Loucy (cell line): ENCODE data around the gene SPINT3.

ENCODE experiments used
- H2AFZ ChIP-seq: fragments of 200-600 bp; sonication (generic); 2 replicates; pipeline ENCODE4 v1.6.0; 2016; ENCODE audit warnings: antibody characterized with exemption, mild to moderate bottlenecking, low read length, moderate library complexity
- H3F3A ChIP-seq: fragments of 200-600 bp; 2 replicates; pipeline ENCODE4 v1.6.0; 2016; ENCODE audit warnings: antibody characterized with exemption, low read depth, mild to moderate bottlenecking
- H3K27me3 ChIP-seq: fragments of 200-600 bp; sonication (generic); 2 replicates; pipeline ENCODE4 v1.6.1; 2014; ENCODE audit warnings: low read length, mild to moderate bottlenecking; ENCODE audit not compliant: insufficient read depth, poor library complexity, severe bottlenecking
- H3K36me3 ChIP-seq: fragments of 200-600 bp; sonication (generic); 2 replicates; pipeline ENCODE4 v1.6.1; 2016; ENCODE audit warnings: low read length; ENCODE audit not compliant: insufficient read depth
- H3K4me1 ChIP-seq: fragments of 200-600 bp; sonication (generic); 2 replicates; pipeline ENCODE4 v1.5.1; 2014; ENCODE audit warnings: low read length, mild to moderate bottlenecking; ENCODE audit not compliant: insufficient read depth, poor library complexity, severe bottlenecking
- H3K4me2 ChIP-seq: fragments of 200-600 bp; sonication (generic); 2 replicates; pipeline ENCODE4 v1.6.0; 2014; ENCODE audit warnings: antibody characterized with exemption, low read length, low read depth, mild to moderate bottlenecking; ENCODE audit not compliant: poor library complexity, severe bottlenecking
- H3K4me3 ChIP-seq: fragments of 200-600 bp; sonication (generic); 2 replicates; pipeline ENCODE4 v1.5.1; 2014; ENCODE audit warnings: low read length, mild to moderate bottlenecking, mixed read lengths; ENCODE audit not compliant: poor library complexity, severe bottlenecking
- H3K79me2 ChIP-seq: fragments of 200-600 bp; sonication (generic); 2 replicates; pipeline ENCODE4 v1.6.1; 2014; ENCODE audit warnings: low read length; ENCODE audit not compliant: insufficient read depth
- H3K9ac ChIP-seq: fragments of 200-600 bp; sonication (generic); 2 replicates; pipeline ENCODE4 v1.6.0; 2014; ENCODE audit warnings: mild to moderate bottlenecking, low read depth, low read length, moderate library complexity; ENCODE audit not compliant: poor library complexity, severe bottlenecking
- H3K9me2 ChIP-seq: fragments of 200-600 bp; sonication (generic); replicated peaks from 2 replicates; pipeline ENCODE4 v1.6.1; 2016; ENCODE audit warnings: low read depth, low read length, mixed read lengths
- H3K9me3 ChIP-seq: fragments of 200-600 bp; sonication (generic); 2 replicates; pipeline ENCODE4 v1.6.1; 2014; ENCODE audit warnings: mild to moderate bottlenecking, antibody characterized with exemption, low read length, low read depth; ENCODE audit not compliant: insufficient read depth
- H4K20me1 ChIP-seq: fragments of 200-600 bp; sonication (generic); 2 replicates; pipeline ENCODE4 v1.6.0; 2014; ENCODE audit warnings: antibody characterized with exemption, low read length, mild to moderate bottlenecking; ENCODE audit not compliant: insufficient read depth, poor library complexity, severe bottlenecking
- EZH2phosphoT487 ChIP-seq: fragments of 200-600 bp; IDR thresholded peaks from 2 replicates; pipeline ENCODE4 v1.6.1; 2018; ENCODE audit warnings: antibody characterized with exemption, mild to moderate bottlenecking, moderate library complexity, borderline replicate concordance
- TF ChIP-seq, protein P1 (sequence below): fragments of 200-600 bp; sonication (generic); conservative IDR thresholded peaks from 2 replicates; pipeline ENCODE4 v1.5.1; 2014; ENCODE audit warnings: mild to moderate bottlenecking, antibody characterized with exemption, low read length

The SPINT3 gene

DNA sequence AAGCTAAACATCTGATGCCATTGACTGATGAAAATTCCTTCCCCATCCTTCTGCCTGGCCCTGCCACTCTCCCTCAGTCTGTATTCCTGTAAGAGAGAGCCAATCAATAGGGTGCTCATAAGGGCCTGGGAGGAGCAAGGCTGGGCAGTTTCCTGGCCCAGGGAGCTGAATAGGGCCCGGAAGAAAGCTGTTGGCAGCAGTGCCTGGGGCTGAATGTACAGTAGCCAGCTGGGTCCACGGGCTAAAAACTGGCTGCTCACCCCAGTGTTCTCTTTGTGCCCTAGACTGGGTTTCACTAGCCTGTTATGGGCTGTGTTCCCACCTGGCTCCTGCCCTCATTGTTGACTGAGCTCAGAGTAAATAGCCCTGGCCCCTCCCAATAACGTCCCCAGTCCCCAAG is 47.6 kb downstream of the SPINT3 start:
- Histone ChIP-seq H4K20me1 (no peaks in the 10 kb centered on the region), H3K9ac (no peak overlapping the region), H3K36me3 (no peaks in the 10 kb centered on the region), H3K4me1 (no peaks in the 10 kb centered on the region), H2AFZ (no peak overlapping the region), H3K9me2 (no peaks in the 10 kb centered on the region), H3K4me3 (no peak overlapping the region), H3K27me3 (no peaks in the 10 kb centered on the region), H3K9me3 (no peaks in the 10 kb centered on the region), H3K79me2 (no peaks in the 10 kb centered on the region), H3F3A (no peaks in the 10 kb centered on the region), H3K4me2 (no peak overlapping the region)
- TF ChIP-seq, protein P1, sequence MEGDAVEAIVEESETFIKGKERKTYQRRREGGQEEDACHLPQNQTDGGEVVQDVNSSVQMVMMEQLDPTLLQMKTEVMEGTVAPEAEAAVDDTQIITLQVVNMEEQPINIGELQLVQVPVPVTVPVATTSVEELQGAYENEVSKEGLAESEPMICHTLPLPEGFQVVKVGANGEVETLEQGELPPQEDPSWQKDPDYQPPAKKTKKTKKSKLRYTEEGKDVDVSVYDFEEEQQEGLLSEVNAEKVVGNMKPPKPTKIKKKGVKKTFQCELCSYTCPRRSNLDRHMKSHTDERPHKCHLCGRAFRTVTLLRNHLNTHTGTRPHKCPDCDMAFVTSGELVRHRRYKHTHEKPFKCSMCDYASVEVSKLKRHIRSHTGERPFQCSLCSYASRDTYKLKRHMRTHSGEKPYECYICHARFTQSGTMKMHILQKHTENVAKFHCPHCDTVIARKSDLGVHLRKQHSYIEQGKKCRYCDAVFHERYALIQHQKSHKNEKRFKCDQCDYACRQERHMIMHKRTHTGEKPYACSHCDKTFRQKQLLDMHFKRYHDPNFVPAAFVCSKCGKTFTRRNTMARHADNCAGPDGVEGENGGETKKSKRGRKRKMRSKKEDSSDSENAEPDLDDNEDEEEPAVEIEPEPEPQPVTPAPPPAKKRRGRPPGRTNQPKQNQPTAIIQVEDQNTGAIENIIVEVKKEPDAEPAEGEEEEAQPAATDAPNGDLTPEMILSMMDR: no peak
- no peak for TF ChIP-seq EZH2phosphoT487

DNA sequence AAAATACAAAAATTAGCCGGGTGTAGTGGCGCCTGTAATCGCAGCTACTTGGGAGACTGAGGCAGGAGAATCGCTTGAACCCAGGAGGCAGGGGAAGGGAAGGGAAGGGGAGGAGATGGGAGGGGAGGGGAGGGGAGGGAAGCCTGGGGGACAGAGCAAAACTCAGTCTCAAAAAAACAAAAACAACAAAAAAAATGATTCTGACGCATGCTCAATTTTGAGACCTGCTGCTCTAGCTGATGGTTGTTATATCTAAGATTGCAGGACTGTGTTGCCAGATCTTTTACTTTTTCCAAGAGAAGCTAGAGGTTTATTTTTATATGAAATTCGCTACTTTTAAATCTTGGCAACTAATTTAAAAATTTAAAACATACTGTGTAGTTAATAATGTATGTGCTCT is 48.2 kb downstream of the SPINT3 start:
- TF ChIP-seq, protein P1: no peak
- TF ChIP-seq EZH2phosphoT487: no peak
- H4K20me1 ChIP-seq: no peaks in the 10 kb centered on the region
- H3K4me3 ChIP-seq: no peak overlapping the region
- H3K36me3 ChIP-seq: no peaks in the 10 kb centered on the region
- no peak overlapping the region for H2AFZ ChIP-seq
- H3K79me2 ChIP-seq: no peaks in the 10 kb centered on the region
- H3K9me2 ChIP-seq: no peaks in the 10 kb centered on the region
- H3F3A ChIP-seq: no peaks in the 10 kb centered on the region
- H3K27me3 ChIP-seq: no peaks in the 10 kb centered on the region
- no peaks in the 10 kb centered on the region for H3K4me1 ChIP-seq
- H3K9me3 ChIP-seq: no peaks in the 10 kb centered on the region
- H3K9ac ChIP-seq: no peak overlapping the region
- H3K4me2 ChIP-seq: no peak overlapping the region

DNA sequence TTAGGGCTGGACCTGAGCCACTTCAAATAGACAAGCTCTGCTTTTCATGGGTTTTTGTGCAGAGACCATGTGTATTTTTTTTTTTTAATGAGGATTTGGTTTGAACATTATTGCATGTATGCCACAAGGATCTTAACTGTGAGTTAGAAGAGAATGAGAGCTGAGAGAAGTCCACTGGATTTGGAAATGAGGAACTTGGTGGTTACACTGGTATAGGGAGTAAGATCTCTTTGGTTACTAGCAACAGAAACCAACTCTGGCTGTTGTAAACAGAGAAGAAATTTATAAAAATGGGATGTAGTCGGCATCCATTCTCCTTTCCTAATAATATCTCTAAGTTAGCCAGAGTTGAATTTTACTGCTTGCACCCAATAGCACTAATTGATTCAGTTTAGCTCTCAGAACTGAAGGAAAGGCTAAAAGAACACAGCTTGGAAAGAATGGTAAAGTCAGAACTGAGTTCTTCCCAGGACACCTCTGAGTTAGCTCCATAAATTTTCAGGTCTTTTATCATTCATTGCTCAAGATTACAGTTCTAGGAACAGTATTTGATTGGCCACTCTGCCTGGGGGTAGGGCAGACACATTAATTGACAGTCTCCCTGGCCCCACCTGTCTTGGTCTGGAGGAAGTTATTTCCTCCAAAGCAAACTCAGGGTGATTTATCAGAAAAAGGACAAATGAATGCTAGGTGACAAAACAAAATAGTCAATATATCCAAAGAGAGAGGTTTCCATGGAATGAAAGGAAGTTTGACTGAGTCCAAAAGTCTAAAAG is 49.7 kb downstream of the SPINT3 start:
- H3K4me3 ChIP-seq: no peak overlapping the region

More for the DNA sequence above, 49.7 kb downstream of the SPINT3 start:
- no peak overlapping the region for H3K9ac ChIP-seq
- H3K9me2 ChIP-seq: no peaks in the 10 kb centered on the region
- no peak overlapping the region for H2AFZ ChIP-seq
- H3K27me3 ChIP-seq: no peaks in the 10 kb centered on the region
- no peak overlapping the region for H3K4me2 ChIP-seq
- no peaks in the 10 kb centered on the region for H3K9me3 ChIP-seq
- H3K4me1 ChIP-seq: no peaks in the 10 kb centered on the region
- H4K20me1 ChIP-seq: no peaks in the 10 kb centered on the region
- no peaks in the 10 kb centered on the region for H3K79me2 ChIP-seq
- no peak for TF ChIP-seq EZH2phosphoT487
- TF ChIP-seq, protein P1: no peak
- no peaks in the 10 kb centered on the region for H3F3A ChIP-seq
- no peaks in the 10 kb centered on the region for H3K36me3 ChIP-seq
